NB4 (cell line): ENCODE measurements around the gene IL17REL.

Experiments
- POLR2A ChIP-seq: IDR thresholded peaks from 2 replicates; pipeline ENCODE4 v1.6.1; 2011; ENCODE audit warnings: mild to moderate bottlenecking; ENCODE audit not compliant: insufficient read length; ENCODE audit errors: extremely low read depth
- TF ChIP-seq, protein P1 (sequence below): IDR thresholded peaks from one replicate; pipeline ENCODE4 v1.5.1; 2012; ENCODE audit warnings: low read depth, low read length

DNA sequence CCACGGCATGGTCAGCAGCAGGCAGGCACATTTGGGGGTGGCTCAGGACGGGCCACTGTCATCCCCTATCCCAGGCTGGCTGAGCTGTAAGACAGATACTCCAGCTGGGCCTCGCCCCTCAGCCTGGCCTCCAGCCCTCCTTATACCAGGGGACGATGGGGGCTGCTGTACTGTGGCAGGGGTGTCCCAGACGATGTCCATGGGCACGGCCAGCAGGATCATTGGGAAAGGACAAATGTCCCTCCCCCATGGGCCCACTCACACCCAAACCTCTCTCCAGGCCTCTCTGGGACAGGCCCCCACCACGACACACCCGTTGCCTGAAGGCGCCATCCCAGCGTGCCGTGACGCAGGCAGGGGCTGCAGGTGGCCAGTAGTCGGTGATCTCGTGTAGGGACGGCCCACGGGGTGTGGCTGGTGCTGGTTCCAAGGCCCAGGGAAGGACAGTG is 1.5 kb upstream of the IL17REL start:
- TF ChIP-seq, protein P1, sequence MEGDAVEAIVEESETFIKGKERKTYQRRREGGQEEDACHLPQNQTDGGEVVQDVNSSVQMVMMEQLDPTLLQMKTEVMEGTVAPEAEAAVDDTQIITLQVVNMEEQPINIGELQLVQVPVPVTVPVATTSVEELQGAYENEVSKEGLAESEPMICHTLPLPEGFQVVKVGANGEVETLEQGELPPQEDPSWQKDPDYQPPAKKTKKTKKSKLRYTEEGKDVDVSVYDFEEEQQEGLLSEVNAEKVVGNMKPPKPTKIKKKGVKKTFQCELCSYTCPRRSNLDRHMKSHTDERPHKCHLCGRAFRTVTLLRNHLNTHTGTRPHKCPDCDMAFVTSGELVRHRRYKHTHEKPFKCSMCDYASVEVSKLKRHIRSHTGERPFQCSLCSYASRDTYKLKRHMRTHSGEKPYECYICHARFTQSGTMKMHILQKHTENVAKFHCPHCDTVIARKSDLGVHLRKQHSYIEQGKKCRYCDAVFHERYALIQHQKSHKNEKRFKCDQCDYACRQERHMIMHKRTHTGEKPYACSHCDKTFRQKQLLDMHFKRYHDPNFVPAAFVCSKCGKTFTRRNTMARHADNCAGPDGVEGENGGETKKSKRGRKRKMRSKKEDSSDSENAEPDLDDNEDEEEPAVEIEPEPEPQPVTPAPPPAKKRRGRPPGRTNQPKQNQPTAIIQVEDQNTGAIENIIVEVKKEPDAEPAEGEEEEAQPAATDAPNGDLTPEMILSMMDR, result no peak
- no peak for TF ChIP-seq POLR2A
